Measurements from ENCODE around the gene BEND3. TPM values are rescaled to one million over a fixed set of nuclear protein-coding genes. Genes with fewer than 3 reads are reported as not detected.

Gene BEND3
- total and polyA plus RNA-seq, 2 of the 8 experiments (the other 6 are each of a cell fraction or from before 2014, with no cell fraction given): 25.2 to 38.8 TPM

- TF ChIP-seq CHD7 (IDR thresholded peaks at IDR 0.05; ENCODE audit: insufficient replicate concordance, low read length): no peak
- no peak for TF ChIP-seq MAX (IDR thresholded peaks at IDR 0.05)
- no peak for TF ChIP-seq CHD2 (IDR thresholded peaks at IDR 0.05; ENCODE audit: low read length)
- TF ChIP-seq E2F6 (IDR thresholded peaks at IDR 0.05): no peak
- no peak for TF ChIP-seq SIX5 (IDR thresholded peaks at IDR 0.05; ENCODE audit: low read depth, low read length)
- TF ChIP-seq ATF2 (IDR thresholded peaks at IDR 0.05; ENCODE audit: low read length): no peak
- no peak for TF ChIP-seq CTBP2 (IDR thresholded peaks at IDR 0.05; ENCODE audit: borderline replicate concordance, insufficient read depth, insufficient read length, low read length)
- TF ChIP-seq SP1 (IDR thresholded peaks at IDR 0.05; ENCODE audit: low read depth, low read length): no peak
These were observed 88.3 kb downstream of the BEND3 start (continued) for GRCh38 chr6:107026965-107027364.
